A549 (cell line): Measurements from ENCODE around the gene TM4SF5. TPM values are rescaled to one million over a fixed set of nuclear protein-coding genes. Genes with fewer than 3 reads are reported as not detected.

Experiments
- ATAC-seq, 2 experiments: fragments of 200-7000 bp in 1 of 2; fragments of >200 bp in 1 of 2; cut with Nextera tagmentation in 1 of 2; cut with Tn5 transposase in 1 of 2; 3 replicates each; pipeline versions ENCODE4 v1.8.0 to v1.9.1; 2018 to 2020; ENCODE audit warnings: mild to moderate bottlenecking in 1 of 2, moderate library complexity in 1 of 2
- CTCF ChIA-PET: fragments of 300-600 bp; sonication (Branson Sonifier 250); formaldehyde crosslinking; extraction: SDS; loops from one replicate; lab custom pipeline; 2021; ENCODE audit warnings: antibody characterized with exemption, inconsistent platforms; lab: Yijun Ruan, JAX
- POLR2A ChIA-PET: fragments of 350-600 bp; formaldehyde crosslinking; extraction: SDS; loops from one replicate; lab custom pipeline; 2021; ENCODE audit warnings: antibody characterized with exemption, inconsistent platforms; lab: Yijun Ruan, JAX
- DNase-seq, 2 experiments: peaks; one replicate each; pipeline versions ENCODE4 v3.0.0 to v3.0.0-alpha.2; 2011 to 2016; ENCODE audit warnings: low read depth in 1 of 2, low spot score in 1 of 2
- FAIRE-seq: peaks from 2 replicates; lab custom pipeline; 2011; peaks lifted over from hg19 to GRCh38; lab: Jason Lieb, UNC
- H3K27ac ChIP-seq, 2 experiments: fragments of >200 bp; sonication (Bioruptor Twin); formaldehyde crosslinking; 3 replicates each; pipeline ENCODE4 v1.5.1; 2016 to 2017
- H3K4me1 ChIP-seq: fragments of >200 bp; sonication (Bioruptor Twin); formaldehyde crosslinking; 3 replicates; pipeline ENCODE4 v1.6.1; 2016
- H3K4me2 ChIP-seq: fragments of >200 bp; sonication (Bioruptor Twin); formaldehyde crosslinking; 3 replicates; pipeline ENCODE4 v1.6.1; 2016
- H3K4me3 ChIP-seq: fragments of >200 bp; sonication (Bioruptor Twin); formaldehyde crosslinking; 3 replicates; pipeline ENCODE4 v1.5.1; 2016
- H3K9me3 ChIP-seq: fragments of >200 bp; sonication (Bioruptor Twin); formaldehyde crosslinking; 3 replicates; pipeline ENCODE4 v1.6.1; 2016
- EHMT2 ChIP-seq: fragments of 200-600 bp; sonication (generic); IDR thresholded peaks from 2 replicates; pipeline ENCODE4 v1.6.1; 2016; ENCODE audit warnings: antibody characterized with exemption, low read depth, mild to moderate bottlenecking, moderate library complexity
- GATA3 ChIP-seq: IDR thresholded peaks from 2 replicates; pipeline ENCODE4 v1.6.1; 2012; ENCODE audit warnings: borderline replicate concordance
- HEYL ChIP-seq: fragments of 250-450 bp; sonication (Bioruptor Pico); IDR thresholded peaks from 2 replicates; pipeline ENCODE4 v1.8.0; 2021; ENCODE audit warnings: mild to moderate bottlenecking, moderate library complexity
- HOXB5 ChIP-seq: fragments of 250-450 bp; sonication (Bioruptor Pico); IDR thresholded peaks from 2 replicates; pipeline ENCODE4 v1.5.0; 2020; ENCODE audit warnings: mild to moderate bottlenecking, moderate library complexity
- KDM5A ChIP-seq: fragments of 200-600 bp; sonication (generic); IDR thresholded peaks from 2 replicates; pipeline ENCODE4 v1.6.1; 2016; ENCODE audit warnings: antibody characterized with exemption, mild to moderate bottlenecking
- POLR2A ChIP-seq: IDR thresholded peaks from 2 replicates; pipeline ENCODE4 v1.6.1; 2012; ENCODE audit warnings: mild to moderate bottlenecking, low read length
- POLR2AphosphoS2 ChIP-seq: conservative IDR thresholded peaks from 2 replicates; pipeline ENCODE4 v1.6.1; 2012; ENCODE audit warnings: low read length, improper control_type of control experiment, inconsistent platforms
- RARB ChIP-seq: fragments of 250-450 bp; sonication (Bioruptor Pico); IDR thresholded peaks from 2 replicates; pipeline ENCODE4 v1.8.0; 2021; ENCODE audit warnings: mild to moderate bottlenecking, moderate library complexity
- RCOR1 ChIP-seq: fragments of 150-350 bp; IDR thresholded peaks from 2 replicates; pipeline ENCODE4 v1.6.1; 2014; ENCODE audit warnings: antibody characterized with exemption, low read length, low read depth
- RFX5 ChIP-seq: fragments of 450-650 bp; IDR thresholded peaks from 2 replicates; pipeline ENCODE4 v1.7.1; 2014; ENCODE audit warnings: antibody characterized with exemption, mild to moderate bottlenecking, moderate library complexity
- SMC3 ChIP-seq: fragments of >200 bp; sonication (Bioruptor Twin); formaldehyde crosslinking; IDR thresholded peaks from 3 replicates; pipeline ENCODE4 v1.6.1; 2018; ENCODE audit warnings: inconsistent platforms
- TP53 ChIP-seq: fragments of 250-450 bp; sonication (Bioruptor Pico); IDR thresholded peaks from 2 replicates; pipeline ENCODE4 v1.5.0; 2021; ENCODE audit warnings: mild to moderate bottlenecking, moderate library complexity
- ZFP36 ChIP-seq: fragments of 450-650 bp; IDR thresholded peaks from 2 replicates; pipeline ENCODE4 v1.6.1; 2014; ENCODE audit warnings: borderline replicate concordance; ENCODE audit not compliant: partially characterized antibody
- ZSCAN20 ChIP-seq: fragments of 250-450 bp; sonication (Bioruptor Pico); IDR thresholded peaks from 2 replicates; pipeline ENCODE4 v1.8.0; 2022; ENCODE audit warnings: mild to moderate bottlenecking, moderate library complexity
- WGBS: methylation state at CpG from one replicate; pipeline ENCODE4 v1.1.6; 2017; ENCODE audit errors: missing lambda C conversion rate; 5-methylcytosine and 5-hydroxymethylcytosine counted together
- polyA plus RNA-seq, 4 experiments: library from polyadenylated mRNA; depleted of rRNA in 3 of 4; stranded (reverse); fragments of >200 nt; fragmentation: RNase III in 1 of 4; extraction: RNeasy Plus Mini Kit Qiagen cat#74134 plus additional on column Dnase treatment in 1 of 4; gene quantifications; 2 replicates in 3 of 4; 3 replicates in 1 of 4; pipeline ENCODE4 v1.2.3, GENCODE V29; 2011 to 2017
- TF ChIP-seq, protein P1 (sequence below): IDR thresholded peaks from 2 replicates; pipeline ENCODE4 v1.6.1; 2012; ENCODE audit warnings: low read depth, borderline replicate concordance
- TF ChIP-seq, protein P2 (sequence below): fragments of 250-450 bp; sonication (Bioruptor Pico); IDR thresholded peaks from 2 replicates; pipeline ENCODE4 v1.5.0; 2020; ENCODE audit warnings: low read depth, mild to moderate bottlenecking, moderate library complexity
- TF ChIP-seq, protein P3 (sequence below): fragments of >200 bp; sonication (Bioruptor Twin); formaldehyde crosslinking; IDR thresholded peaks from 2 replicates; pipeline ENCODE4 v1.6.1; 2016
- TF ChIP-seq, protein P4 (sequence below): fragments of 250-450 bp; sonication (Bioruptor Pico); IDR thresholded peaks from 2 replicates; pipeline ENCODE4 v1.5.0; 2021; ENCODE audit warnings: mild to moderate bottlenecking, moderate library complexity, borderline replicate concordance
- TF ChIP-seq, protein P5 (sequence below): fragments of >200 bp; sonication (Bioruptor Twin); formaldehyde crosslinking; IDR thresholded peaks from 3 replicates; pipeline ENCODE4 v1.6.1; 2016

Gene TM4SF5
- polyA plus RNA-seq, 2 of the 4 experiments (the other 2 are of a cell fraction) = 0.68 to 0.80 TPM

DNA sequence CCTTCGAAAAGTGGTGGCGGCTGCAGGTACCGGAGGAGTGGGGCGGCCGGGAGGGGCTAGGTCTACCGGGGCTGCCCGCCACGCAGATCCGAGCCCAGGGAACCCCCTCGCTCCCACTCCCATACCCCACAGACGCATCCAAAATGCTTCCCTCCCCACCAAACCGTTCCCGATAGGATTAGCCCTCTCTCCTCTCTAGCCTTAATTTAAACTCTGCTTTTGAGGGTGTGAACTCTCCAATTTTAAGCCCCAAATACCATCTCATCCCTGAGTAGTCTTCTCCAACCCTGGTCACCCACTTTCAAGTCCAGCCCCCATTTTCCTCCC lies 31.7 kb upstream of the TM4SF5 start:
- TF ChIP-seq, protein P1, sequence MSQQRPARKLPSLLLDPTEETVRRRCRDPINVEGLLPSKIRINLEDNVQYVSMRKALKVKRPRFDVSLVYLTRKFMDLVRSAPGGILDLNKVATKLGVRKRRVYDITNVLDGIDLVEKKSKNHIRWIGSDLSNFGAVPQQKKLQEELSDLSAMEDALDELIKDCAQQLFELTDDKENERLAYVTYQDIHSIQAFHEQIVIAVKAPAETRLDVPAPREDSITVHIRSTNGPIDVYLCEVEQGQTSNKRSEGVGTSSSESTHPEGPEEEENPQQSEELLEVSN = no peak
- TF ChIP-seq HEYL (CRISPR knock-in tag) (no peak), GATA3 (no peak), POLR2AphosphoS2 (no peak), EHMT2 (no peak), TP53 (CRISPR knock-in tag) (no peak), POLR2A (no peak)
- TF ChIP-seq, protein P2, sequence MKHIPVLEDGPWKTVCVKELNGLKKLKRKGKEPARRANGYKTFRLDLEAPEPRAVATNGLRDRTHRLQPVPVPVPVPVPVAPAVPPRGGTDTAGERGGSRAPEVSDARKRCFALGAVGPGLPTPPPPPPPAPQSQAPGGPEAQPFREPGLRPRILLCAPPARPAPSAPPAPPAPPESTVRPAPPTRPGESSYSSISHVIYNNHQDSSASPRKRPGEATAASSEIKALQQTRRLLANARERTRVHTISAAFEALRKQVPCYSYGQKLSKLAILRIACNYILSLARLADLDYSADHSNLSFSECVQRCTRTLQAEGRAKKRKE = no peak
- TF ChIP-seq, protein P3, sequence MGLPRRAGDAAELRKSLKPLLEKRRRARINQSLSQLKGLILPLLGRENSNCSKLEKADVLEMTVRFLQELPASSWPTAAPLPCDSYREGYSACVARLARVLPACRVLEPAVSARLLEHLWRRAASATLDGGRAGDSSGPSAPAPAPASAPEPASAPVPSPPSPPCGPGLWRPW = no peak
- peak overlapping the region; percentile 86 for H3K4me3 ChIP-seq
- DNase-seq (no peak), ATAC-seq (0 out of 6 replicates have a peak, but pooled peaks of 1 of the 2 experiments have one; percentile 4), FAIRE-seq (no peak)
- peak overlapping the region; percentile 79 to 87 for H3K27ac ChIP-seq
- H3K9me3 ChIP-seq = no peaks in the 10 kb centered on the region
- 51% methylated on average over 13 of the region's 13 CpGs for WGBS
- ChIA-PET CTCF (interaction anchor here (1.3 to 10.2 kb wide), 4 partner anchors 30 to 49 kb away, joined by 4 to 115 read pairs (median 26); partner anchors contain the start of genes ARRB2, GLTPD2 and VMO1), POLR2A (interaction anchor here (1.8 kb wide), 1 partner anchor 50 kb away, joined by 6 read pairs; no protein-coding TSS in a partner anchor)
- H3K4me1 ChIP-seq = peaks cover 9% of the 10 kb centered on the region
- peak overlapping the region; percentile 99 for H3K4me2 ChIP-seq

DNA sequence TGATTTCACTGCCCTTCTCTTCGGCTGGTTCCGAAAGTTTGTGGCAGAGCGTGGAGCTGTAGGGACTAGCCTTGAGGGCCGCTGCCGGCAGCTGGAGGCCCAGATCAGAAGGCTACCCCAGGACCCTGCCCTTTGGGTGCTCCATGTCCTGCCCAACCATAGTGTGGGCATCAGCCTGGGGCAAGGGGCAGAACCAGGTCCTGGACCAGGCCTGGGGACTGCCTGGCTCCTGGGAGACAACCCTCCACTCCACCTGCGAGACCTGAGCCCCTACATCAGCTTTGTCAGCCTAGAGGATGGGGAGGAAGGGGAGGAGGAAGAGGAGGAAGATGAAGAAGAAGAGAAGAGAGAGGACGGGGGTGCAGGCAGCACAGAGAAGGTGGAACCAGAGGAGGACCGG lies 31.1 kb upstream of the TM4SF5 start:
- 93% methylated on average over 8 of the region's 8 CpGs for WGBS
- no peak for DNase-seq
- no peak for FAIRE-seq
- peak in 1 of 2 experiments; percentile 7; a peak in 3 of 6 replicates for ATAC-seq
- TF ChIP-seq POLR2AphosphoS2 = no peak
- no peak for TF ChIP-seq KDM5A
- TF ChIP-seq POLR2A = no peak
- TF ChIP-seq ZFP36 = no peak
- no peak for TF ChIP-seq HOXB5
- no peak for TF ChIP-seq HEYL (CRISPR knock-in tag)
- no peak for TF ChIP-seq RARB (CRISPR knock-in tag)
- TF ChIP-seq RFX5 = no peak
- TF ChIP-seq, protein P4, sequence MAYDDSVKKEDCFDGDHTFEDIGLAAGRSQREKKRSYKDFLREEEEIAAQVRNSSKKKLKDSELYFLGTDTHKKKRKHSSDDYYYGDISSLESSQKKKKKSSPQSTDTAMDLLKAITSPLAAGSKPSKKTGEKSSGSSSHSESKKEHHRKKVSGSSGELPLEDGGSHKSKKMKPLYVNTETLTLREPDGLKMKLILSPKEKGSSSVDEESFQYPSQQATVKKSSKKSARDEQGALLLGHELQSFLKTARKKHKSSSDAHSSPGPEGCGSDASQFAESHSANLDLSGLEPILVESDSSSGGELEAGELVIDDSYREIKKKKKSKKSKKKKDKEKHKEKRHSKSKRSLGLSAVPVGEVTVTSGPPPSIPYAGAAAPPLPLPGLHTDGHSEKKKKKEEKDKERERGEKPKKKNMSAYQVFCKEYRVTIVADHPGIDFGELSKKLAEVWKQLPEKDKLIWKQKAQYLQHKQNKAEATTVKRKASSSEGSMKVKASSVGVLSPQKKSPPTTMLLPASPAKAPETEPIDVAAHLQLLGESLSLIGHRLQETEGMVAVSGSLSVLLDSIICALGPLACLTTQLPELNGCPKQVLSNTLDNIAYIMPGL (CRISPR knock-in tag) = no peak
- TF ChIP-seq ZSCAN20 (CRISPR knock-in tag) = no peak
- TF ChIP-seq, protein P2 = no peak
- no peak for TF ChIP-seq RCOR1
- no peak for TF ChIP-seq EHMT2
- TF ChIP-seq, protein P5, sequence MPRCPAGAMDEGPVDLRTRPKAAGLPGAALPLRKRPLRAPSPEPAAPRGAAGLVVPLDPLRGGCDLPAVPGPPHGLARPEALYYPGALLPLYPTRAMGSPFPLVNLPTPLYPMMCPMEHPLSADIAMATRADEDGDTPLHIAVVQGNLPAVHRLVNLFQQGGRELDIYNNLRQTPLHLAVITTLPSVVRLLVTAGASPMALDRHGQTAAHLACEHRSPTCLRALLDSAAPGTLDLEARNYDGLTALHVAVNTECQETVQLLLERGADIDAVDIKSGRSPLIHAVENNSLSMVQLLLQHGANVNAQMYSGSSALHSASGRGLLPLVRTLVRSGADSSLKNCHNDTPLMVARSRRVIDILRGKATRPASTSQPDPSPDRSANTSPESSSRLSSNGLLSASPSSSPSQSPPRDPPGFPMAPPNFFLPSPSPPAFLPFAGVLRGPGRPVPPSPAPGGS = no peak
- TF ChIP-seq SMC3 = no peak
- Histone ChIP-seq H3K27ac (no peak overlapping the region), H3K4me1 (peaks cover 9% of the 10 kb centered on the region), H3K4me3 (no peak overlapping the region), H3K4me2 (no peak overlapping the region), H3K9me3 (no peaks in the 10 kb centered on the region)
- CTCF ChIA-PET = interaction anchor here (0.7 to 4.6 kb wide), 3 partner anchors 31 to 48 kb away, joined by 3 to 42 read pairs (median 10); partner anchors contain the start of genes ARRB2 and GLTPD2
- POLR2A ChIA-PET = no interaction called here
